ENCODE data around the gene DCTN2. TPM values are rescaled to one million over a fixed set of nuclear protein-coding genes. Genes with fewer than 3 reads are reported as not detected.

DCTN2 gene
- total RNA-seq, 1 donor: 140 TPM

- no peak for DNase-seq (ENCODE audit: low read depth)
These were observed 18.8 kb downstream of the DCTN2 start for GRCh38 chr12:57528176-57528575.

GRCh38 chr12:57527184-57527583 is 19.8 kb downstream of the DCTN2 start:
- no peak for TF ChIP-seq CTCF (IDR thresholded peaks at IDR 0.05; ENCODE audit: insufficient read depth, low read length)
- H3K4me3 ChIP-seq (ENCODE audit: low read depth, low read length): no peak overlapping the region
- no peak for DNase-seq (ENCODE audit: low read depth)

More at GRCh38 chr12:57528176-57528575, 18.8 kb downstream of the DCTN2 start:
- no peak for TF ChIP-seq CTCF (IDR thresholded peaks at IDR 0.05; ENCODE audit: insufficient read depth, low read length)
- H3K4me3 ChIP-seq (ENCODE audit: low read depth, low read length): no peak overlapping the region

GRCh38 chr12:57526477-57527126 is 20.4 kb downstream of the DCTN2 start:
- H3K4me3 ChIP-seq (ENCODE audit: low read depth, low read length): no peak overlapping the region
- TF ChIP-seq CTCF (IDR thresholded peaks at IDR 0.05; ENCODE audit: insufficient read depth, low read length): no peak
- DNase-seq (ENCODE audit: low read depth): no peak

- TF ChIP-seq CTCF (IDR thresholded peaks at IDR 0.05; ENCODE audit: insufficient read depth, low read length): no peak
- no peak overlapping the region for H3K4me3 ChIP-seq (ENCODE audit: low read depth, low read length)
- no peak for DNase-seq (ENCODE audit: low read depth)
These were observed 21.2 kb downstream of the DCTN2 start for GRCh38 chr12:57525615-57526383.

GRCh38 chr12:57524814-57525614 is 22.0 kb downstream of the DCTN2 start:
- TF ChIP-seq CTCF (IDR thresholded peaks at IDR 0.05; ENCODE audit: insufficient read depth, low read length): no peak
- peak overlapping the region; percentile 86 for H3K4me3 ChIP-seq (ENCODE audit: low read depth, low read length)
- no peak for DNase-seq (ENCODE audit: low read depth)

- DNase-seq (ENCODE audit: low read depth): peak; percentile 32
- TF ChIP-seq CTCF (IDR thresholded peaks at IDR 0.05; ENCODE audit: insufficient read depth, low read length): no peak
- peak overlapping the region; percentile 86 for H3K4me3 ChIP-seq (ENCODE audit: low read depth, low read length)
These were observed 23.0 kb downstream of the DCTN2 start for GRCh38 chr12:57523706-57524614.

Measured in fibroblast of the aortic adventitia (primary cell).